Stimulated activated CD4-positive, alpha-beta T cell treated with anti-CD3 and anti-CD28 coated beads, Interleukin-2, amount 100 ng/mL, for 48 hours (primary cell): Measurements from ENCODE around the gene MTMR4.
"Not testable (repeated sequence)": the region's sequence is repeated elsewhere in the genome, so short reads cannot be mapped to it uniquely, and the experiment has no call there.

ENCODE experiments used
- DNase-seq, 2 donors: peaks; one replicate each; pipeline ENCODE4 v3.0.0-alpha.2; 2020

Gene MTMR4

GRCh38 chr17:58521680-58522079 is 7.2 kb upstream of the MTMR4 start:
- DNase-seq: no peak

- DNase-seq: no peak
Measured at GRCh38 chr17:58520843-58521430, 6.5 kb upstream of the MTMR4 start.

GRCh38 chr17:58517928-58518609 is 3.6 kb upstream of the MTMR4 start:
- peak; percentile 95 to 98 for DNase-seq

- DNase-seq: no peak
Measured at GRCh38 chr17:58517378-58517927, 3.0 kb upstream of the MTMR4 start.

- DNase-seq: no peak
Measured at GRCh38 chr17:58516644-58517377, 2.4 kb upstream of the MTMR4 start.

- no peak for DNase-seq
Measured at GRCh38 chr17:58515286-58515685, 848 bp upstream of the MTMR4 start.

- no peak for DNase-seq
Measured at GRCh38 chr17:58514770-58515157, 326 bp upstream of the MTMR4 start.

GRCh38 chr17:58513267-58513964 is 1.0 kb downstream of the MTMR4 start:
- no peak for DNase-seq

GRCh38 chr17:58510075-58510474 is 4.4 kb downstream of the MTMR4 start:
- no peak for DNase-seq

- no peak for DNase-seq
Measured at GRCh38 chr17:58508341-58509067, 5.9 kb downstream of the MTMR4 start.

- DNase-seq: no peak
Measured at GRCh38 chr17:58507123-58507634, 7.3 kb downstream of the MTMR4 start.

- DNase-seq: no peak
Measured at GRCh38 chr17:58506354-58507080, 7.9 kb downstream of the MTMR4 start.

GRCh38 chr17:58504826-58505351 is 9.5 kb downstream of the MTMR4 start:
- DNase-seq: no peak

- no peak for DNase-seq
Measured at GRCh38 chr17:58503866-58504265, 10.6 kb downstream of the MTMR4 start.

GRCh38 chr17:58503134-58503533 is 11.3 kb downstream of the MTMR4 start:
- DNase-seq: not testable (repeated sequence)

GRCh38 chr17:58501451-58501850 is 13.0 kb downstream of the MTMR4 start:
- no peak for DNase-seq

- no peak for DNase-seq
Measured at GRCh38 chr17:58498177-58498828, 16.1 kb downstream of the MTMR4 start.

GRCh38 chr17:58493506-58493905 is 20.9 kb downstream of the MTMR4 start:
- DNase-seq: no peak

- no peak for DNase-seq
Measured at GRCh38 chr17:58492238-58493121, 22.0 kb downstream of the MTMR4 start.
